ENCODE data around the gene G0S2. TPM values are rescaled to one million over a fixed set of nuclear protein-coding genes. Genes with fewer than 3 reads are reported as not detected.

Gene G0S2
- polyA plus RNA-seq, 1 of the 3 experiments (the other 2 are of a cell fraction), result 43.2 TPM

DNA sequence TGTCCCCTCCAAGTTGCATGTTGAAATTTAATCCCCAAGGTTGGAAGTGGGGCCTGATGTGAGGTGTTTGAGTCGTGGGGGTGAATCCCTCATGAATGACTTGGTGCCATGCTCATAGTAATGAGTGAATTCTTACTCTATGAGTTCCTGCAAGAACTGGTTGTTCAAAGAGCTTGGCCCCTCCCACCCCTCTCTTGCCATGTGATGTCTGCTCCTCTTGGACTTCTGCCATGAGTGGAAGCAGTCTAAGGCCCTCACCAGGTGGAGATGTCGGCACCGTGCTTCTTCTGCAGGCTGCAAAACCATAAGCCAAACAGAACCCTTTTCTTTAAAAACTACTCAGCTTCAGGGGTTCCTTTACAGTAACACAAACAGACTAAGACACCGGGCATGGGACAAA is 14.3 kb downstream of the G0S2 start:
- no peaks in the 10 kb centered on the region for H3K9me2 ChIP-seq
- H3K79me2 ChIP-seq (ENCODE audit: insufficient read depth), result no peaks in the 10 kb centered on the region
- peak overlapping the region; percentile 79 to 85; a peak in 3 of 4 replicates for H3K27ac ChIP-seq (ENCODE audit: low read depth in 2 of 2, low read length in 1 of 2)
- H3F3A ChIP-seq (replicated peaks; ENCODE audit: insufficient read depth), result peaks cover 26% of the 10 kb centered on the region
- no peak for DNase-seq
- ChIA-PET POLR2A (interaction anchor here (1.7 kb wide), 1 partner anchor 108 kb away, joined by 5 read pairs; no protein-coding TSS in a partner anchor), CTCF (interaction anchor here (1.3 to 5.9 kb wide), 4 partner anchors 14 to 120 kb away, joined by 5 to 42 read pairs (median 14); partner anchors contain the start of gene G0S2)
- no peak overlapping the region for H2AFZ ChIP-seq (ENCODE audit: low read depth)
- no peak overlapping the region for H3K9ac ChIP-seq
- H3K36me3 ChIP-seq (replicated peaks in 1 of 2; ENCODE audit: control insufficient read depth in 1 of 2, insufficient read depth in 2 of 2, low read length in 1 of 2), result no peaks in the 10 kb centered on the region
- H3K9me3 ChIP-seq, result no peaks in the 10 kb centered on the region
- no peaks in the 10 kb centered on the region for H4K20me1 ChIP-seq (ENCODE audit: insufficient read depth)
- H3K4me3 ChIP-seq (ENCODE audit: low read depth in 2 of 2, low read length in 1 of 2), result no peak overlapping the region
- 77% methylated on average over 4 of the region's 4 CpGs for WGBS (ENCODE audit: low lambda C conversion rate)
- TF ChIP-seq, protein P1, sequence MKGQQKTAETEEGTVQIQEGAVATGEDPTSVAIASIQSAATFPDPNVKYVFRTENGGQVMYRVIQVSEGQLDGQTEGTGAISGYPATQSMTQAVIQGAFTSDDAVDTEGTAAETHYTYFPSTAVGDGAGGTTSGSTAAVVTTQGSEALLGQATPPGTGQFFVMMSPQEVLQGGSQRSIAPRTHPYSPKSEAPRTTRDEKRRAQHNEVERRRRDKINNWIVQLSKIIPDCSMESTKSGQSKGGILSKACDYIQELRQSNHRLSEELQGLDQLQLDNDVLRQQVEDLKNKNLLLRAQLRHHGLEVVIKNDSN (IDR thresholded peaks at IDR 0.05; ENCODE audit: borderline replicate concordance, low read depth), result peak; percentile 48; the same call in 1 of the 2 replicates
- no peak for TF ChIP-seq CHD2 (IDR thresholded peaks at IDR 0.05; ENCODE audit: low read length, partially characterized antibody)
- peak overlapping the region; percentile 29; the same call in 1 of the 2 replicates for H3K4me2 ChIP-seq
- H3K4me1 ChIP-seq (ENCODE audit: control insufficient read depth in 1 of 2, insufficient read depth in 2 of 2, low read depth in 1 of 2, low read length in 1 of 2), result peaks cover 12 to 28% of the 10 kb centered on the region in 2 experiments
- H3K27me3 ChIP-seq (ENCODE audit: insufficient read depth), result no peaks in the 10 kb centered on the region

DNA sequence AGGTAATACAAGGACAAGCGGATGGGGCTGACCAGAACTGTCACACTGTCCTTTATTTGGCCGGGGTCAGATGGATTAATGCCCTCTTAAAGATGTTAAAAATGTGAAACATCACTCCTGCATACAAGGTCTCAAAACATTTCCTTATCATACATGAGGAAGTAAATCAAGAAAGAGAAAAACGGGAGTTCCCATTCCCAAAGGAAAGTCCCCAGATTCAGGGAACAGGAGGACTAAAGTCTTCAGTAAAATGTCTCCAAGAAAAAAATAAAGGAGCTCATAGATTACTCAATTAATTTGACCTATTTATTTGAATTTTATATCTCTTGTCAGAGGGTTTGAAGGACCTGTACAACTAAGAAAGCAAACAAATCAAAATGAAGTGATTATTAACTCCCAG is 16.0 kb downstream of the G0S2 start:
- Histone ChIP-seq H3K4me2 (no peak overlapping the region), H3K9me3 (no peaks in the 10 kb centered on the region), H3K36me3 (replicated peaks in 1 of 2; ENCODE audit: control insufficient read depth in 1 of 2, insufficient read depth in 2 of 2, low read length in 1 of 2) (no peaks in the 10 kb centered on the region), H3K9me2 (no peaks in the 10 kb centered on the region), H2AFZ (ENCODE audit: low read depth) (peak overlapping the region; percentile 16; the same call in 1 of the 2 replicates), H3F3A (replicated peaks; ENCODE audit: insufficient read depth) (peaks cover 26% of the 10 kb centered on the region), H3K27ac (ENCODE audit: low read depth in 2 of 2, low read length in 1 of 2) (no peak overlapping the region), H3K79me2 (ENCODE audit: insufficient read depth) (no peaks in the 10 kb centered on the region), H4K20me1 (ENCODE audit: insufficient read depth) (no peaks in the 10 kb centered on the region), H3K27me3 (ENCODE audit: insufficient read depth) (no peaks in the 10 kb centered on the region), H3K4me3 (ENCODE audit: low read depth in 2 of 2, low read length in 1 of 2) (no peak overlapping the region), H3K4me1 (ENCODE audit: control insufficient read depth in 1 of 2, insufficient read depth in 2 of 2, low read depth in 1 of 2, low read length in 1 of 2) (peaks cover 12 to 28% of the 10 kb centered on the region in 2 experiments), H3K9ac (no peak overlapping the region)
- WGBS (ENCODE audit: low lambda C conversion rate), result 74% methylated on average over 3 of the region's 3 CpGs
- ChIA-PET CTCF (interaction anchor here (0.9 to 5.9 kb wide), 7 partner anchors 8 to 254 kb away, joined by 3 to 42 read pairs (median 15); partner anchors contain the start of gene G0S2), POLR2A (no interaction called here)
- TF ChIP-seq GABPA (IDR thresholded peaks at IDR 0.05; ENCODE audit: low read depth) (no peak), NFIC (IDR thresholded peaks at IDR 0.05; ENCODE audit: borderline replicate concordance) (no peak), TAF1 (IDR thresholded peaks at IDR 0.05; ENCODE audit: borderline replicate concordance, low read depth, low read length) (no peak), TCF12 (IDR thresholded peaks at IDR 0.05) (no peak), CHD2 (IDR thresholded peaks at IDR 0.05; ENCODE audit: low read length, partially characterized antibody) (no peak), JUND (IDR thresholded peaks at IDR 0.05) (no peak), FOSL2 (IDR thresholded peaks at IDR 0.05; ENCODE audit: borderline replicate concordance, low read depth) (no peak), EP300 (IDR thresholded peaks at IDR 0.05; ENCODE audit: borderline replicate concordance in 1 of 2, low read depth in 1 of 2, low read length in 1 of 2) (no peak), POLR2AphosphoS5 (IDR thresholded peaks at IDR 0.05; ENCODE audit: low read depth, low read length) (no peak), RFX5 (IDR thresholded peaks at IDR 0.05; ENCODE audit: low read length) (no peak), RCOR1 (IDR thresholded peaks at IDR 0.05; ENCODE audit: low read length) (no peak), RAD21 (IDR thresholded peaks at IDR 0.05; ENCODE audit: low read length) (no peak), ELF1 (IDR thresholded peaks at IDR 0.05) (no peak), TEAD4 (IDR thresholded peaks at IDR 0.05; ENCODE audit: borderline replicate concordance, insufficient read depth) (no peak), FOXJ3 (CRISPR knock-in tag; IDR thresholded peaks at IDR 0.05) (no peak)
- DNase-seq, result no peak

Data from SK-N-SH (cell line).